ENCODE data around the gene PSMD11.

DNA sequence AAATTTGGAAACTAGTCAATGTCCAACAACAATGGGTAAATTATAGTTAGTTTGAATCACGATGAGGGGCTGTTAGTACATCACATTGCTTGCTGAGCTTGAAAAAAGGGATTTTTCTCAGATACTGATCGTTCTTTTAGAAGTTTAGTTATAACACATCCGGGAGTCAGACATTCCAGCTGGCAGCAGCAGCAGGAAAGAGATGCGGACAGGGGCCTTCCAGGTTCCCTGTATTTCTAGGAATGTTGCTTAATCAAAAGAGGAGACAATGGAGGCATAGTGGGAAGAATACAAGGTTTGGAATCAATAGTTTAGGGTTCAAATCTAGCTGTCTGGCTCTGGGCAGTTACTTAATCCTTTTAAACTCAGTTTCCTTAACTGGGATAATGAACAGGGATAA, 70.3 kb downstream of the PSMD11 start:
- TF ChIP-seq, protein P1, sequence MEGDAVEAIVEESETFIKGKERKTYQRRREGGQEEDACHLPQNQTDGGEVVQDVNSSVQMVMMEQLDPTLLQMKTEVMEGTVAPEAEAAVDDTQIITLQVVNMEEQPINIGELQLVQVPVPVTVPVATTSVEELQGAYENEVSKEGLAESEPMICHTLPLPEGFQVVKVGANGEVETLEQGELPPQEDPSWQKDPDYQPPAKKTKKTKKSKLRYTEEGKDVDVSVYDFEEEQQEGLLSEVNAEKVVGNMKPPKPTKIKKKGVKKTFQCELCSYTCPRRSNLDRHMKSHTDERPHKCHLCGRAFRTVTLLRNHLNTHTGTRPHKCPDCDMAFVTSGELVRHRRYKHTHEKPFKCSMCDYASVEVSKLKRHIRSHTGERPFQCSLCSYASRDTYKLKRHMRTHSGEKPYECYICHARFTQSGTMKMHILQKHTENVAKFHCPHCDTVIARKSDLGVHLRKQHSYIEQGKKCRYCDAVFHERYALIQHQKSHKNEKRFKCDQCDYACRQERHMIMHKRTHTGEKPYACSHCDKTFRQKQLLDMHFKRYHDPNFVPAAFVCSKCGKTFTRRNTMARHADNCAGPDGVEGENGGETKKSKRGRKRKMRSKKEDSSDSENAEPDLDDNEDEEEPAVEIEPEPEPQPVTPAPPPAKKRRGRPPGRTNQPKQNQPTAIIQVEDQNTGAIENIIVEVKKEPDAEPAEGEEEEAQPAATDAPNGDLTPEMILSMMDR (IDR thresholded peaks at IDR 0.05; ENCODE audit: low read length) = no peak
- no peak for TF ChIP-seq EZH2 (IDR thresholded peaks at IDR 0.05; ENCODE audit: borderline replicate concordance, low read length)

Data from OCI-LY1 (cell line).